B cell (primary cell): ENCODE measurements around the gene NELL1.

Source experiments
- EZH2 ChIP-seq: IDR thresholded peaks from 2 replicates; pipeline ENCODE4 v1.6.1; 2012; ENCODE audit warnings: borderline replicate concordance, low read depth, mild to moderate bottlenecking, moderate library complexity, low read length; ENCODE audit not compliant: insufficient read depth, poor library complexity, severe bottlenecking
- TF ChIP-seq, protein P1 (sequence below): fragments of 200-600 bp; IDR thresholded peaks from one replicate; pipeline ENCODE4 v1.8.0; 2022; ENCODE audit warnings: antibody characterized with exemption, mild to moderate bottlenecking

DNA sequence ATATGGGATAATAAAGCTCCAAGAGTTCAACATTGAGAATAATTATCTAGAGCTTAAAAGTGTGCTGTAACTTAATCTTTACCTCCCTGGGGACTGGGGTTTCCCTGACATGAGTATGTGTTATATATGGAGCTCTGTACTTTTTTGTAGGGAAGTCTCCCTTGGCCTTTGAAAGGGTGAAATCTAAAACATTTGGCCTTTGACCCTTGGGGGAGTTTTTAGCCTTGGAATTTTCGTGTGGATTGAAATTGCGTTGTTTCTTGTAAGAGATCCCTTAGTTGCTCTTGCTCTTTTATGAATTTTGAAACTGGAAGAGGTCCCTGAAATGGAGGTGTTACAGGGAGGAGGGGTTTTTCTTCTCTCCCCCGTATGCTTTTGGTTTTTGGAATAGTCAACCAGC lies 450.0 kb downstream of the NELL1 start:
- TF ChIP-seq, protein P1, sequence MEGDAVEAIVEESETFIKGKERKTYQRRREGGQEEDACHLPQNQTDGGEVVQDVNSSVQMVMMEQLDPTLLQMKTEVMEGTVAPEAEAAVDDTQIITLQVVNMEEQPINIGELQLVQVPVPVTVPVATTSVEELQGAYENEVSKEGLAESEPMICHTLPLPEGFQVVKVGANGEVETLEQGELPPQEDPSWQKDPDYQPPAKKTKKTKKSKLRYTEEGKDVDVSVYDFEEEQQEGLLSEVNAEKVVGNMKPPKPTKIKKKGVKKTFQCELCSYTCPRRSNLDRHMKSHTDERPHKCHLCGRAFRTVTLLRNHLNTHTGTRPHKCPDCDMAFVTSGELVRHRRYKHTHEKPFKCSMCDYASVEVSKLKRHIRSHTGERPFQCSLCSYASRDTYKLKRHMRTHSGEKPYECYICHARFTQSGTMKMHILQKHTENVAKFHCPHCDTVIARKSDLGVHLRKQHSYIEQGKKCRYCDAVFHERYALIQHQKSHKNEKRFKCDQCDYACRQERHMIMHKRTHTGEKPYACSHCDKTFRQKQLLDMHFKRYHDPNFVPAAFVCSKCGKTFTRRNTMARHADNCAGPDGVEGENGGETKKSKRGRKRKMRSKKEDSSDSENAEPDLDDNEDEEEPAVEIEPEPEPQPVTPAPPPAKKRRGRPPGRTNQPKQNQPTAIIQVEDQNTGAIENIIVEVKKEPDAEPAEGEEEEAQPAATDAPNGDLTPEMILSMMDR: no peak
- TF ChIP-seq EZH2: no peak
